ENCODE results near the gene PIP4K2A. TPM values are rescaled to one million over a fixed set of nuclear protein-coding genes. Genes with fewer than 3 reads are reported as not detected.
"Not testable (repeated sequence)": the region's sequence is repeated elsewhere in the genome, so short reads cannot be mapped to it uniquely, and the experiment has no call there.

The PIP4K2A gene
- total RNA-seq, 1 donor from 2014 or later, result 110 TPM

- Mint-ChIP-seq H3K9me3 (ENCODE audit: unreplicated experiment) (no peaks in the 10 kb centered on the region), H3K27ac (ENCODE audit: unreplicated experiment) (peak overlapping the region; percentile 23), H3K27me3 (ENCODE audit: unreplicated experiment) (peaks cover 2% of the 10 kb centered on the region), H3K4me1 (ENCODE audit: unreplicated experiment) (peaks cover 17% of the 10 kb centered on the region), H3K4me3 (ENCODE audit: unreplicated experiment) (no peak overlapping the region), H3K36me3 (ENCODE audit: low read depth, unreplicated experiment) (no peaks in the 10 kb centered on the region)
- no peak for TF ChIP-seq CTCF (IDR thresholded peaks at IDR 0.05; ENCODE audit: unreplicated experiment)
- no peak for DNase-seq (ENCODE audit: low spot score)
These were observed 8.3 kb upstream of the PIP4K2A start for GRCh38 chr10:22722626-22723169.

- Mint-ChIP-seq H3K27ac (ENCODE audit: unreplicated experiment) (no peak overlapping the region), H3K27me3 (ENCODE audit: unreplicated experiment) (peaks cover 2% of the 10 kb centered on the region), H3K9me3 (ENCODE audit: unreplicated experiment) (no peaks in the 10 kb centered on the region), H3K4me1 (ENCODE audit: unreplicated experiment) (peaks cover 17% of the 10 kb centered on the region), H3K36me3 (ENCODE audit: low read depth, unreplicated experiment) (no peaks in the 10 kb centered on the region), H3K4me3 (ENCODE audit: unreplicated experiment) (no peak overlapping the region)
- TF ChIP-seq CTCF (IDR thresholded peaks at IDR 0.05; ENCODE audit: unreplicated experiment), result no peak
- DNase-seq (ENCODE audit: low spot score), result no peak
These were observed 6.3 kb upstream of the PIP4K2A start for GRCh38 chr10:22720667-22721066.

GRCh38 chr10:22719406-22720042 lies 5.1 kb upstream of the PIP4K2A start:
- Mint-ChIP-seq H3K4me3 (ENCODE audit: unreplicated experiment) (no peak overlapping the region), H3K36me3 (ENCODE audit: low read depth, unreplicated experiment) (peaks cover 5% of the 10 kb centered on the region), H3K27me3 (ENCODE audit: unreplicated experiment) (peaks cover 6% of the 10 kb centered on the region), H3K4me1 (ENCODE audit: unreplicated experiment) (peaks cover 22% of the 10 kb centered on the region), H3K27ac (ENCODE audit: unreplicated experiment) (no peak overlapping the region), H3K9me3 (ENCODE audit: unreplicated experiment) (no peaks in the 10 kb centered on the region)
- DNase-seq (ENCODE audit: low spot score), result no peak
- no peak for TF ChIP-seq CTCF (IDR thresholded peaks at IDR 0.05; ENCODE audit: unreplicated experiment)

- DNase-seq (ENCODE audit: low spot score), result not testable (repeated sequence)
These were observed 4.3 kb upstream of the PIP4K2A start for GRCh38 chr10:22718659-22719058.

GRCh38 chr10:22717728-22718127 lies 3.4 kb upstream of the PIP4K2A start:
- peaks cover 7% of the 10 kb centered on the region for H3K27me3 Mint-ChIP-seq (ENCODE audit: unreplicated experiment)
- no peak for TF ChIP-seq CTCF (IDR thresholded peaks at IDR 0.05; ENCODE audit: unreplicated experiment)
- DNase-seq (ENCODE audit: low spot score), result no peak
- H3K4me3 Mint-ChIP-seq (ENCODE audit: unreplicated experiment), result no peak overlapping the region
- no peak overlapping the region for H3K27ac Mint-ChIP-seq (ENCODE audit: unreplicated experiment)
- H3K4me1 Mint-ChIP-seq (ENCODE audit: unreplicated experiment), result peaks cover 13% of the 10 kb centered on the region
- H3K36me3 Mint-ChIP-seq (ENCODE audit: low read depth, unreplicated experiment), result peaks cover 5% of the 10 kb centered on the region
- H3K9me3 Mint-ChIP-seq (ENCODE audit: unreplicated experiment), result no peaks in the 10 kb centered on the region

More at GRCh38 chr10:22718659-22719058, 4.3 kb upstream of the PIP4K2A start:
- not testable (repeated sequence) for H3K9me3 Mint-ChIP-seq (ENCODE audit: unreplicated experiment); H3K36me3 Mint-ChIP-seq (ENCODE audit: low read depth, unreplicated experiment); H3K27ac Mint-ChIP-seq (ENCODE audit: unreplicated experiment); H3K27me3 Mint-ChIP-seq (ENCODE audit: unreplicated experiment); H3K4me3 Mint-ChIP-seq (ENCODE audit: unreplicated experiment)
- H3K4me1 Mint-ChIP-seq (ENCODE audit: unreplicated experiment), result peaks cover 19% of the 10 kb centered on the region

Measured in endothelial cell (in vitro differentiated cells).